ENCODE data around the gene KCNG2.

- TF ChIP-seq, protein P1, sequence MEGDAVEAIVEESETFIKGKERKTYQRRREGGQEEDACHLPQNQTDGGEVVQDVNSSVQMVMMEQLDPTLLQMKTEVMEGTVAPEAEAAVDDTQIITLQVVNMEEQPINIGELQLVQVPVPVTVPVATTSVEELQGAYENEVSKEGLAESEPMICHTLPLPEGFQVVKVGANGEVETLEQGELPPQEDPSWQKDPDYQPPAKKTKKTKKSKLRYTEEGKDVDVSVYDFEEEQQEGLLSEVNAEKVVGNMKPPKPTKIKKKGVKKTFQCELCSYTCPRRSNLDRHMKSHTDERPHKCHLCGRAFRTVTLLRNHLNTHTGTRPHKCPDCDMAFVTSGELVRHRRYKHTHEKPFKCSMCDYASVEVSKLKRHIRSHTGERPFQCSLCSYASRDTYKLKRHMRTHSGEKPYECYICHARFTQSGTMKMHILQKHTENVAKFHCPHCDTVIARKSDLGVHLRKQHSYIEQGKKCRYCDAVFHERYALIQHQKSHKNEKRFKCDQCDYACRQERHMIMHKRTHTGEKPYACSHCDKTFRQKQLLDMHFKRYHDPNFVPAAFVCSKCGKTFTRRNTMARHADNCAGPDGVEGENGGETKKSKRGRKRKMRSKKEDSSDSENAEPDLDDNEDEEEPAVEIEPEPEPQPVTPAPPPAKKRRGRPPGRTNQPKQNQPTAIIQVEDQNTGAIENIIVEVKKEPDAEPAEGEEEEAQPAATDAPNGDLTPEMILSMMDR (conservative IDR thresholded peaks at IDR 0.05), result no peak
- TF ChIP-seq ZFX (IDR thresholded peaks at IDR 0.05), result no peak
Observed at GRCh38 chr18:79889569-79889968, 91.8 kb downstream of the KCNG2 start.
